A549 (cell line): ENCODE results near the gene NRXN2. TPM values are rescaled to one million over a fixed set of nuclear protein-coding genes. Genes with fewer than 3 reads are reported as not detected.

Source experiments
- ATAC-seq, 2 experiments: fragments of 200-7000 bp in 1 of 2; fragments of >200 bp in 1 of 2; cut with Nextera tagmentation in 1 of 2; cut with Tn5 transposase in 1 of 2; 3 replicates each; pipeline versions ENCODE4 v1.8.0 to v1.9.1; 2018 to 2020; ENCODE audit warnings: mild to moderate bottlenecking in 1 of 2, moderate library complexity in 1 of 2
- CTCF ChIA-PET: fragments of 300-600 bp; sonication (Branson Sonifier 250); formaldehyde crosslinking; extraction: SDS; loops from one replicate; lab custom pipeline; 2021; ENCODE audit warnings: antibody characterized with exemption, inconsistent platforms; lab: Yijun Ruan, JAX
- POLR2A ChIA-PET: fragments of 350-600 bp; formaldehyde crosslinking; extraction: SDS; loops from one replicate; lab custom pipeline; 2021; ENCODE audit warnings: antibody characterized with exemption, inconsistent platforms; lab: Yijun Ruan, JAX
- DNase-seq, 2 experiments: peaks; one replicate each; pipeline versions ENCODE4 v3.0.0 to v3.0.0-alpha.2; 2011 to 2016; ENCODE audit warnings: low read depth in 1 of 2, low spot score in 1 of 2
- FAIRE-seq: peaks from 2 replicates; lab custom pipeline; 2011; peaks lifted over from hg19 to GRCh38; lab: Jason Lieb, UNC
- H3K27ac ChIP-seq, 2 experiments: fragments of >200 bp; sonication (Bioruptor Twin); formaldehyde crosslinking; 3 replicates each; pipeline ENCODE4 v1.5.1; 2016 to 2017
- H3K4me1 ChIP-seq: fragments of >200 bp; sonication (Bioruptor Twin); formaldehyde crosslinking; 3 replicates; pipeline ENCODE4 v1.6.1; 2016
- H3K4me2 ChIP-seq: fragments of >200 bp; sonication (Bioruptor Twin); formaldehyde crosslinking; 3 replicates; pipeline ENCODE4 v1.6.1; 2016
- H3K4me3 ChIP-seq: fragments of >200 bp; sonication (Bioruptor Twin); formaldehyde crosslinking; 3 replicates; pipeline ENCODE4 v1.5.1; 2016
- H3K9me3 ChIP-seq: fragments of >200 bp; sonication (Bioruptor Twin); formaldehyde crosslinking; 3 replicates; pipeline ENCODE4 v1.6.1; 2016
- ATOH8 ChIP-seq: fragments of 250-450 bp; sonication (Bioruptor Pico); IDR thresholded peaks from 2 replicates; pipeline ENCODE4 v1.5.0; 2020; ENCODE audit warnings: low read depth, mild to moderate bottlenecking, moderate library complexity
- BHLHE40 ChIP-seq: IDR thresholded peaks from 2 replicates; pipeline ENCODE4 v1.6.1; 2012; ENCODE audit warnings: low read depth, low read length, inconsistent platforms
- CBX2 ChIP-seq: fragments of 200-600 bp; sonication (generic); IDR thresholded peaks from 2 replicates; pipeline ENCODE4 v1.6.1; 2016; ENCODE audit warnings: low read depth, mild to moderate bottlenecking, borderline replicate concordance
- CHD2 ChIP-seq: fragments of 150-350 bp; IDR thresholded peaks from 2 replicates; pipeline ENCODE4 v1.6.1; 2014; ENCODE audit warnings: low read length; ENCODE audit not compliant: partially characterized antibody
- ELK1 ChIP-seq: fragments of 150-350 bp; IDR thresholded peaks from 2 replicates; pipeline ENCODE4 v1.6.1; 2014; ENCODE audit warnings: low read depth, mild to moderate bottlenecking, low read length
- EP300 ChIP-seq, 2 experiments: fragments of >200 bp; sonication (Bioruptor Twin); formaldehyde crosslinking; IDR thresholded peaks; 2 replicates in 1 of 2; 3 replicates in 1 of 2; pipeline ENCODE4 v1.6.1; 2016 to 2017
- FOSL2 ChIP-seq, 2 experiments: fragments of 450-650 bp in 1 of 2; fragments of >200 bp in 1 of 2; sonication (Bioruptor Twin) in 1 of 2; formaldehyde crosslinking; IDR thresholded peaks; 2 replicates each; pipeline versions ENCODE4 v1.5.0 to v1.6.1; 2016 to 2020; ENCODE audit warnings: mild to moderate bottlenecking in 1 of 2, moderate library complexity in 1 of 2
- HMGXB4 ChIP-seq: fragments of 250-450 bp; sonication (Bioruptor Pico); IDR thresholded peaks from 2 replicates; pipeline ENCODE4 v1.5.0; 2021; ENCODE audit warnings: mild to moderate bottlenecking, moderate library complexity, borderline replicate concordance
- HOXB5 ChIP-seq: fragments of 250-450 bp; sonication (Bioruptor Pico); IDR thresholded peaks from 2 replicates; pipeline ENCODE4 v1.5.0; 2020; ENCODE audit warnings: mild to moderate bottlenecking, moderate library complexity
- JUNB ChIP-seq: fragments of >200 bp; sonication (Bioruptor Twin); formaldehyde crosslinking; IDR thresholded peaks from 2 replicates; pipeline ENCODE4 v1.6.1; 2016
- KDM1A ChIP-seq: fragments of 200-600 bp; sonication (generic); IDR thresholded peaks from 2 replicates; pipeline ENCODE4 v1.6.1; 2016; ENCODE audit warnings: low read depth, mild to moderate bottlenecking
- MAZ ChIP-seq: fragments of 150-350 bp; IDR thresholded peaks from 2 replicates; pipeline ENCODE4 v1.6.1; 2014; ENCODE audit warnings: antibody characterized with exemption, low read depth, low read length, borderline replicate concordance
- NFE2L2 ChIP-seq: fragments of 150-350 bp; conservative IDR thresholded peaks from 2 replicates; pipeline ENCODE4 v1.6.1; 2014; ENCODE audit warnings: low read length
- PBX3 ChIP-seq: IDR thresholded peaks from 2 replicates; pipeline ENCODE4 v1.6.1; 2012
- RAD21 ChIP-seq, 2 experiments: fragments of >200 bp in 1 of 2; sonication (Bioruptor Twin) in 1 of 2; formaldehyde crosslinking in 1 of 2; IDR thresholded peaks in 1 of 2; conservative IDR thresholded peaks in 1 of 2; 2 replicates in 1 of 2; 3 replicates in 1 of 2; pipeline ENCODE4 v1.6.1; 2012 to 2018; ENCODE audit warnings: inconsistent platforms in 1 of 2
- RCOR1 ChIP-seq: fragments of 150-350 bp; IDR thresholded peaks from 2 replicates; pipeline ENCODE4 v1.6.1; 2014; ENCODE audit warnings: antibody characterized with exemption, low read length, low read depth
- SREBF2 ChIP-seq: fragments of 450-650 bp; IDR thresholded peaks from 2 replicates; pipeline ENCODE4 v1.6.1; 2014; ENCODE audit warnings: mild to moderate bottlenecking, moderate library complexity
- TFCP2L1 ChIP-seq: fragments of 250-450 bp; sonication (Bioruptor Pico); IDR thresholded peaks from 2 replicates; pipeline ENCODE4 v1.5.0; 2021; ENCODE audit warnings: mild to moderate bottlenecking
- ZFP36 ChIP-seq: fragments of 450-650 bp; IDR thresholded peaks from 2 replicates; pipeline ENCODE4 v1.6.1; 2014; ENCODE audit warnings: borderline replicate concordance; ENCODE audit not compliant: partially characterized antibody
- ZNF302 ChIP-seq: fragments of 250-450 bp; sonication (Bioruptor Pico); IDR thresholded peaks from 2 replicates; pipeline ENCODE4 v1.9.0; 2021; ENCODE audit warnings: inconsistent platforms, mild to moderate bottlenecking, moderate library complexity
- ZSCAN20 ChIP-seq: fragments of 250-450 bp; sonication (Bioruptor Pico); IDR thresholded peaks from 2 replicates; pipeline ENCODE4 v1.8.0; 2022; ENCODE audit warnings: mild to moderate bottlenecking, moderate library complexity
- WGBS: methylation state at CpG from one replicate; pipeline ENCODE4 v1.1.6; 2017; ENCODE audit errors: missing lambda C conversion rate; 5-methylcytosine and 5-hydroxymethylcytosine counted together
- polyA plus RNA-seq, 4 experiments: library from polyadenylated mRNA; depleted of rRNA in 3 of 4; stranded (reverse); fragments of >200 nt; fragmentation: RNase III in 1 of 4; extraction: RNeasy Plus Mini Kit Qiagen cat#74134 plus additional on column Dnase treatment in 1 of 4; gene quantifications; 2 replicates in 3 of 4; 3 replicates in 1 of 4; pipeline ENCODE4 v1.2.3, GENCODE V29; 2011 to 2017

Gene NRXN2
- polyA plus RNA-seq, 2 of the 4 experiments (the other 2 are of a cell fraction) = 0.04 TPM; not detected in 1

- Histone ChIP-seq H3K27ac (no peak overlapping the region), H3K4me3 (no peak overlapping the region), H3K9me3 (no peaks in the 10 kb centered on the region), H3K4me1 (0 out of 3 replicates have a peak, but pooled peaks cover 3% of the 10 kb centered on the region), H3K4me2 (no peak overlapping the region)
- no peak for TF ChIP-seq HMGXB4 (CRISPR knock-in tag)
- TF ChIP-seq MAZ = no peak
- TF ChIP-seq JUNB = no peak
- POLR2A ChIA-PET = no interaction called here
- WGBS = 89% methylated on average over 12 of the region's 13 CpGs
- DNase-seq (no peak), ATAC-seq (no peak), FAIRE-seq (no peak)
- CTCF ChIA-PET = interaction anchor here (3.0 to 13.0 kb wide), 2 partner anchors 8 to 10 kb away, joined by 19 to 104 read pairs; partner anchors contain the start of genes PYGM and RASGRP2
Observed at GRCh38 chr11:64750361-64751054, 27.5 kb upstream of the NRXN2 start.

- 90% methylated on average over 14 of the region's 15 CpGs for WGBS
- no peak for FAIRE-seq
- Histone ChIP-seq H3K4me2 (no peak overlapping the region), H3K4me3 (no peak overlapping the region), H3K9me3 (no peaks in the 10 kb centered on the region), H3K27ac (no peak overlapping the region), H3K4me1 (peaks cover 24% of the 10 kb centered on the region)
- ChIA-PET CTCF (interaction anchor here (1.0 to 1.6 kb wide), 4 partner anchors 20 to 430 kb away, joined by 3 to 5 read pairs (median 4); partner anchors contain the start of genes PRDX5 and TRMT112), POLR2A (no interaction called here)
- ATAC-seq = no peak
- TF ChIP-seq PBX3 (no peak), NFE2L2 (no peak), ATOH8 (CRISPR knock-in tag) (no peak), JUNB (no peak), RCOR1 (no peak), BHLHE40 (no peak), SREBF2 (no peak), ZSCAN20 (CRISPR knock-in tag) (no peak), TFCP2L1 (CRISPR knock-in tag) (no peak), ELK1 (no peak), ZNF302 (CRISPR knock-in tag) (no peak), HOXB5 (CRISPR knock-in tag) (no peak), KDM1A (no peak), FOSL2 (IDR thresholded peaks at IDR 0.05) (no peak), FOSL2 (CRISPR knock-in tag; IDR thresholded peaks at IDR 0.05) (no peak), CHD2 (no peak), RAD21 (conservative IDR thresholded peaks at IDR 0.05 in 1 of 2, IDR thresholded peaks at IDR 0.05 in 1 of 2) (no peak), ZFP36 (no peak), MAZ (no peak), CBX2 (no peak), EP300 (IDR thresholded peaks at IDR 0.05) (no peak)
- DNase-seq = no peak
Observed at GRCh38 chr11:64747961-64748665, 25.1 kb upstream of the NRXN2 start.
